ENCODE measurements around the gene MX1.
A peak's percentile ranks its signal among the peaks of the same experiment; 100 is the strongest.

MX1 gene

GRCh38 chr21:41451753-41452676 is 26.0 kb downstream of the MX1 start:
- Mint-ChIP-seq H3K4me1 (ENCODE audit: low read depth) (no peaks in the 10 kb centered on the region), H3K27ac (peak overlapping the region; percentile 68), H3K27me3 (no peaks in the 10 kb centered on the region), H3K9me3 (no peaks in the 10 kb centered on the region), H3K36me3 (ENCODE audit: low read depth) (peaks cover 88% of the 10 kb centered on the region), H3K4me3 (no peak overlapping the region)
- no peak for DNase-seq

GRCh38 chr21:41453198-41453597 is 27.2 kb downstream of the MX1 start:
- H3K27me3 Mint-ChIP-seq: no peaks in the 10 kb centered on the region
- peaks cover 89% of the 10 kb centered on the region for H3K36me3 Mint-ChIP-seq (ENCODE audit: low read depth)
- H3K4me3 Mint-ChIP-seq: no peak overlapping the region
- peak overlapping the region; percentile 55 for H3K27ac Mint-ChIP-seq
- no peak for DNase-seq
- H3K9me3 Mint-ChIP-seq: no peaks in the 10 kb centered on the region
- H3K4me1 Mint-ChIP-seq (ENCODE audit: low read depth): no peaks in the 10 kb centered on the region

GRCh38 chr21:41453761-41454160 is 27.7 kb downstream of the MX1 start:
- DNase-seq: no peak
- peaks cover 91% of the 10 kb centered on the region for H3K36me3 Mint-ChIP-seq (ENCODE audit: low read depth)
- H3K4me3 Mint-ChIP-seq: no peak overlapping the region
- no peaks in the 10 kb centered on the region for H3K27me3 Mint-ChIP-seq
- H3K4me1 Mint-ChIP-seq (ENCODE audit: low read depth): no peaks in the 10 kb centered on the region
- peak overlapping the region; percentile 55 for H3K27ac Mint-ChIP-seq
- H3K9me3 Mint-ChIP-seq: no peaks in the 10 kb centered on the region

GRCh38 chr21:41458121-41458520 is 32.1 kb downstream of the MX1 start:
- Mint-ChIP-seq H3K27me3 (no peaks in the 10 kb centered on the region), H3K4me1 (ENCODE audit: low read depth) (peaks cover 3% of the 10 kb centered on the region), H3K36me3 (ENCODE audit: low read depth) (peaks cover 60% of the 10 kb centered on the region), H3K4me3 (no peak overlapping the region), H3K27ac (no peak overlapping the region), H3K9me3 (no peaks in the 10 kb centered on the region)
- DNase-seq: no peak

- DNase-seq: no peak
- Mint-ChIP-seq H3K9me3 (no peaks in the 10 kb centered on the region), H3K36me3 (ENCODE audit: low read depth) (peaks cover 55% of the 10 kb centered on the region), H3K4me1 (ENCODE audit: low read depth) (peaks cover 3% of the 10 kb centered on the region), H3K27ac (no peak overlapping the region), H3K27me3 (no peaks in the 10 kb centered on the region), H3K4me3 (no peak overlapping the region)
These were observed 32.5 kb downstream of the MX1 start for GRCh38 chr21:41458559-41458958.

- Mint-ChIP-seq H3K9me3 (no peaks in the 10 kb centered on the region), H3K36me3 (ENCODE audit: low read depth) (peaks cover 44% of the 10 kb centered on the region), H3K4me3 (no peak overlapping the region), H3K27me3 (no peaks in the 10 kb centered on the region), H3K4me1 (ENCODE audit: low read depth) (peaks cover 3% of the 10 kb centered on the region), H3K27ac (no peak overlapping the region)
- no peak for DNase-seq
These were observed 34.0 kb downstream of the MX1 start for GRCh38 chr21:41459884-41460534.

GRCh38 chr21:41460578-41461527 is 34.8 kb downstream of the MX1 start:
- peaks cover 3% of the 10 kb centered on the region for H3K4me1 Mint-ChIP-seq (ENCODE audit: low read depth)
- H3K9me3 Mint-ChIP-seq: no peaks in the 10 kb centered on the region
- H3K4me3 Mint-ChIP-seq: no peak overlapping the region
- peaks cover 35% of the 10 kb centered on the region for H3K36me3 Mint-ChIP-seq (ENCODE audit: low read depth)
- DNase-seq: peak; percentile 68
- H3K27me3 Mint-ChIP-seq: no peaks in the 10 kb centered on the region
- no peak overlapping the region for H3K27ac Mint-ChIP-seq

GRCh38 chr21:41465176-41465781 is 39.2 kb downstream of the MX1 start:
- H3K9me3 Mint-ChIP-seq: no peaks in the 10 kb centered on the region

GRCh38 chr21:41466024-41466820 is 40.2 kb downstream of the MX1 start:
- Mint-ChIP-seq H3K4me1 (ENCODE audit: low read depth) (no peaks in the 10 kb centered on the region), H3K4me3 (no peak overlapping the region), H3K27ac (no peak overlapping the region), H3K36me3 (ENCODE audit: low read depth) (no peaks in the 10 kb centered on the region), H3K27me3 (peaks cover 36% of the 10 kb centered on the region), H3K9me3 (no peaks in the 10 kb centered on the region)
- no peak for DNase-seq

More at GRCh38 chr21:41465176-41465781, 39.2 kb downstream of the MX1 start:
- peaks cover 30% of the 10 kb centered on the region for H3K27me3 Mint-ChIP-seq
- H3K4me3 Mint-ChIP-seq: no peak overlapping the region
- peaks cover 3% of the 10 kb centered on the region for H3K4me1 Mint-ChIP-seq (ENCODE audit: low read depth)
- no peak overlapping the region for H3K27ac Mint-ChIP-seq
- no peak for DNase-seq
- H3K36me3 Mint-ChIP-seq (ENCODE audit: low read depth): no peaks in the 10 kb centered on the region

- Mint-ChIP-seq H3K4me3 (no peak overlapping the region), H3K27me3 (peaks cover 45% of the 10 kb centered on the region), H3K27ac (no peak overlapping the region), H3K36me3 (ENCODE audit: low read depth) (no peaks in the 10 kb centered on the region), H3K4me1 (ENCODE audit: low read depth) (no peaks in the 10 kb centered on the region), H3K9me3 (no peaks in the 10 kb centered on the region)
- no peak for DNase-seq
These were observed 44.0 kb downstream of the MX1 start for GRCh38 chr21:41470054-41470453.

- H3K27me3 Mint-ChIP-seq: peaks cover 41% of the 10 kb centered on the region
- H3K36me3 Mint-ChIP-seq (ENCODE audit: low read depth): no peaks in the 10 kb centered on the region
- H3K4me3 Mint-ChIP-seq: no peak overlapping the region
- no peak overlapping the region for H3K27ac Mint-ChIP-seq
- DNase-seq: no peak
- no peaks in the 10 kb centered on the region for H3K9me3 Mint-ChIP-seq
- no peaks in the 10 kb centered on the region for H3K4me1 Mint-ChIP-seq (ENCODE audit: low read depth)
These were observed 46.9 kb downstream of the MX1 start for GRCh38 chr21:41472753-41473548.

- Mint-ChIP-seq H3K27me3 (peaks cover 23% of the 10 kb centered on the region), H3K27ac (no peak overlapping the region), H3K36me3 (ENCODE audit: low read depth) (no peaks in the 10 kb centered on the region), H3K4me3 (no peak overlapping the region), H3K4me1 (ENCODE audit: low read depth) (no peaks in the 10 kb centered on the region), H3K9me3 (no peaks in the 10 kb centered on the region)
- no peak for DNase-seq
These were observed 49.8 kb downstream of the MX1 start for GRCh38 chr21:41475714-41476420.
